Vagina (tissue), 2 donors: Measurements from ENCODE around the gene CUX1.

ENCODE experiments used
- CTCF ChIP-seq, 3 experiments: fragments of 450-650 bp in 2 of 3; fragments of 200-600 bp in 1 of 3; sonication (generic) in 1 of 3; IDR thresholded peaks; one replicate each; pipeline ENCODE4 v1.5.1; 2017 to 2019; ENCODE audit warnings: antibody characterized with exemption in 3 of 3, mild to moderate bottlenecking in 2 of 3, moderate library complexity in 2 of 3
- POLR2A ChIP-seq, 2 donors: fragments of 450-650 bp; IDR thresholded peaks; one replicate each; pipeline ENCODE4 v1.6.1; 2017; ENCODE audit warnings: antibody characterized with exemption in 2 of 2, mild to moderate bottlenecking in 2 of 2, moderate library complexity in 2 of 2
- POLR2AphosphoS5 ChIP-seq, 2 donors: sonication (generic); formaldehyde crosslinking; IDR thresholded peaks; one replicate each; pipeline ENCODE4 v1.9.0; 2017; ENCODE audit warnings: antibody characterized with exemption in 2 of 2, mild to moderate bottlenecking in 2 of 2, low read depth in 1 of 2; ENCODE audit not compliant: insufficient read depth in 1 of 2

GRCh38 chr7:101998906-101999240, 181.4 kb downstream of the CUX1 start:
- no peak for TF ChIP-seq CTCF (IDR thresholded peaks at IDR 0.05)
- no peak for TF ChIP-seq POLR2A (IDR thresholded peaks at IDR 0.05)
- no peak for TF ChIP-seq POLR2AphosphoS5 (IDR thresholded peaks at IDR 0.05; ENCODE audit: insufficient read depth in 1 of 2, low read depth in 1 of 2)
